ENCODE measurements around the gene DENND2C.

DNA sequence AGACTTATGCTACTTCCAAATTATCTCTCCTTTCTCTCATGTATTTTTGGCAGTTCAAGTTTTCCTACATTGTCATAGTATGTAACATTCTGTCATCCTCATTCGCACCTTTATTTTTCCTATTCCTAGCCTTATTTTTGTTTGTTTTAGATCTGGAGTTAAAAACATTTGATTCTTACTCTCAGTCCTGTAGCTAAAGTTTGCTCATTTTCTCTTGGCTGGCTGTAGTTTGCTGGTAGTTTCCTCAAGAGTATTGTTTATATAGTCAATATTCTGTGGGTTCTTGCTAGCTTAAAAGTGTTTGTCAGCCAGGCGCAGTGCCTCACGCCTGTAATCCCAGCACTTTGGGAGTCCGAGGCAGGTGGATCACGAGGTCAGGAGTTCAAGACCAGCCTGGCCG, 129.0 kb downstream of the DENND2C start:
- TF ChIP-seq, protein P1, sequence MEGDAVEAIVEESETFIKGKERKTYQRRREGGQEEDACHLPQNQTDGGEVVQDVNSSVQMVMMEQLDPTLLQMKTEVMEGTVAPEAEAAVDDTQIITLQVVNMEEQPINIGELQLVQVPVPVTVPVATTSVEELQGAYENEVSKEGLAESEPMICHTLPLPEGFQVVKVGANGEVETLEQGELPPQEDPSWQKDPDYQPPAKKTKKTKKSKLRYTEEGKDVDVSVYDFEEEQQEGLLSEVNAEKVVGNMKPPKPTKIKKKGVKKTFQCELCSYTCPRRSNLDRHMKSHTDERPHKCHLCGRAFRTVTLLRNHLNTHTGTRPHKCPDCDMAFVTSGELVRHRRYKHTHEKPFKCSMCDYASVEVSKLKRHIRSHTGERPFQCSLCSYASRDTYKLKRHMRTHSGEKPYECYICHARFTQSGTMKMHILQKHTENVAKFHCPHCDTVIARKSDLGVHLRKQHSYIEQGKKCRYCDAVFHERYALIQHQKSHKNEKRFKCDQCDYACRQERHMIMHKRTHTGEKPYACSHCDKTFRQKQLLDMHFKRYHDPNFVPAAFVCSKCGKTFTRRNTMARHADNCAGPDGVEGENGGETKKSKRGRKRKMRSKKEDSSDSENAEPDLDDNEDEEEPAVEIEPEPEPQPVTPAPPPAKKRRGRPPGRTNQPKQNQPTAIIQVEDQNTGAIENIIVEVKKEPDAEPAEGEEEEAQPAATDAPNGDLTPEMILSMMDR (conservative IDR thresholded peaks at IDR 0.05 in 1 of 2, IDR thresholded peaks at IDR 0.05 in 1 of 2; ENCODE audit: low read depth in 1 of 2, low read length in 2 of 2) = no peak
- no peak for TF ChIP-seq EZH2 (IDR thresholded peaks at IDR 0.05; ENCODE audit: low read length, missing control alignments)
